HG03469 (cell line): Measurements from ENCODE around the gene ZNF527.
A peak's percentile ranks its signal among the peaks of the same experiment; 100 is the strongest.
"Not testable (repeated sequence)": the region's sequence is repeated elsewhere in the genome, so short reads cannot be mapped to it uniquely, and the experiment has no call there.

ENCODE experiments used
- ATAC-seq: cut with Tn5 transposase; IDR thresholded peaks from one replicate; pipeline ENCODE4 v1.9.1; 2021; ENCODE audit warnings: mild to moderate bottlenecking, moderate library complexity, moderate number of reproducible peaks; ENCODE audit not compliant: unreplicated experiment

Gene ZNF527

DNA sequence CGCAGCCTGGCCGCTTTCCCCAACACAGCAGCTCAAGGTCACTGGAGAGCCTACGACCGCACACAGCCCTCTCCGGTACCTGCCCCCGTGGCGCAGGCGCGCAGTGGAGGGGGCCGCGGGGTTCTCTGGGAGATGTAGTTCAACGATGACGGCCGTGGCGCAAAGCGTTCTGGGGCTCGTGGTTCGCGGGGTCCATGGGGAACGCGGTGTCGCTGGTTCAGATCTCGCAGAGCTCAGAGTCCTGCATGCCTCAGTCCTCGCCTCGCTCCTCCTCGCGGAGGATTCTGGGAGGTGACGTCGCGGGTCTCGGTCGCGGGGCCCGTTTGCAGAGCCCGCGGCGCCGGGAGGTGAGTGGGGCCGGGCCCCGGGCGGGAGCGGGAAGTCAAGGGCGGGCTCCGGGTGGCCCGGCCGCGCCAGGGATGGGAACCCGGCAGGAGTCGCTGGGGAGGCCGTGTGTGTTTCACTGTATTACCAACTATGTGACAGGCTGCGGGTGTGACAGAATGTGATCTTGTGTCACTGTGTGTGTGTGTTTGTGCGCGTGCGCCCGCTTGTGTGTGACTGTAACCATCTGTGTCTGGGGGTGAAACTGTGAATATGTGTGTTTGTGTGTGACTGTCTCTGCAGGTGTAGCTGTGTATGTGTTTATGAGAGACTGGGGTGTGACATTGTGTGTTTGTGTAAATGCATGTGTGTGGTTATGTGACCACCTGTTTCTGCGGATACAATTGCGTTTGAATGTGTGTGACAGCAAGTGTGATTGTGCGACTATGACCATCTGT is at the start of gene ZNF527:
Gene ZNF527, plus strand, starts transcription at position 220 of the 782 bp plus-strand sequence. CDS start 3,100 bp downstream, outside the sequence.
- peak; percentile 77 for ATAC-seq

DNA sequence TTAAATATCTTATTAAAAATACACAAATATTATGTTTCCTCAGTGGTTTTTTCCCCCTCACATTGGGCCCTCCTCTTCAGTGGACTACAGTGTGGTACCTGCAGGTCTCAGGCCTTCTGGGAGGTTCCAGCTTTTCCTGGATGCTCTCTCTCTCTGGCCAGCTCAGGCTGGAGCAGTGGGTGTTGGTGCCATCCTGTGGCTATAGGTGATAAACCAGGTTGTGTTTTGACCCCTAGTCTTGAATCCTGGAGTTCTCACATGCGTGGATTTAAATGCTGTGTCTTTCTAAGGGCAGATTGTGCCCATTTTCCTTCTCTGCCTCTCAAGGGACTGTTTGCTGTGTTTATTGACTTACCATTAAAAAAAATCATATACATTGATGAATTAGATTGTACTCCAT is 41.2 kb upstream of the ZNF527 start:
- no peak for ATAC-seq

DNA sequence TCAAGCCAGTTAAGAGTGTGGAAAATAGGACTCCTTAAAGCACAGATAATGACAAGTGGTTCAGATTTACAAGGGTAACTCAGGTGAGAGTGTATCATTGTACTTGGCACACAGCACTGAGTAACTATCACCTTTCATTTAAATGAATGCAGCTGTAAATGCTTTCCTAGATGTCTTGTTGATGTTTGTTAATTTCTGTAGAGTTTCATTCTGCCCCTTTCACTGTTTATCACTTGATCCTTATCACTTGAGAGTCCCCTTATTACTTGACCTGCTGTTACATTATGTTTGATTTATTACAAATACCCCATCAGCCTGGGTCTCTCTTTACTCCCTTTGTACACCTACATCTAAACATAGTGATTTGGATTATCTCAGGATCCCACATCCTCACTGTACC is 38.1 kb upstream of the ZNF527 start:
- ATAC-seq = no peak

DNA sequence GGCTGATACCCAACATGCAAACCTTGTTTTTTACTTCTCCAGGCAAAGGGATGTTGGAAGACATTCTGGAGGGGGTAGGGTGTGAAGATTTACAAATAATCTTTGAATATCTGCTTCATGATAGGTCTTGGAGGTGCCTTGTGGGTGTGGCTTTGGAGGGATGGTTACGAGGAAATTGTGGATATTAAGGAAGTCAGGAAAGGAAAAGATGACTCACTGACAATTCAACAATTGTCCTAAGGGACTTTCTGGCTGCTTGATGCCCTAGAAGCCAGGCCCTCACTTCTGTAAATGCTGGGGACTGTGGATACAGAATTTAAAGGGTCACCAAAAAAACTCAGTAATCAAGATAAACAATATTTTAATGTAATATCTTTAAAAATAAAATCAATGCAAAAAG is 37.4 kb upstream of the ZNF527 start:
- ATAC-seq = no peak

DNA sequence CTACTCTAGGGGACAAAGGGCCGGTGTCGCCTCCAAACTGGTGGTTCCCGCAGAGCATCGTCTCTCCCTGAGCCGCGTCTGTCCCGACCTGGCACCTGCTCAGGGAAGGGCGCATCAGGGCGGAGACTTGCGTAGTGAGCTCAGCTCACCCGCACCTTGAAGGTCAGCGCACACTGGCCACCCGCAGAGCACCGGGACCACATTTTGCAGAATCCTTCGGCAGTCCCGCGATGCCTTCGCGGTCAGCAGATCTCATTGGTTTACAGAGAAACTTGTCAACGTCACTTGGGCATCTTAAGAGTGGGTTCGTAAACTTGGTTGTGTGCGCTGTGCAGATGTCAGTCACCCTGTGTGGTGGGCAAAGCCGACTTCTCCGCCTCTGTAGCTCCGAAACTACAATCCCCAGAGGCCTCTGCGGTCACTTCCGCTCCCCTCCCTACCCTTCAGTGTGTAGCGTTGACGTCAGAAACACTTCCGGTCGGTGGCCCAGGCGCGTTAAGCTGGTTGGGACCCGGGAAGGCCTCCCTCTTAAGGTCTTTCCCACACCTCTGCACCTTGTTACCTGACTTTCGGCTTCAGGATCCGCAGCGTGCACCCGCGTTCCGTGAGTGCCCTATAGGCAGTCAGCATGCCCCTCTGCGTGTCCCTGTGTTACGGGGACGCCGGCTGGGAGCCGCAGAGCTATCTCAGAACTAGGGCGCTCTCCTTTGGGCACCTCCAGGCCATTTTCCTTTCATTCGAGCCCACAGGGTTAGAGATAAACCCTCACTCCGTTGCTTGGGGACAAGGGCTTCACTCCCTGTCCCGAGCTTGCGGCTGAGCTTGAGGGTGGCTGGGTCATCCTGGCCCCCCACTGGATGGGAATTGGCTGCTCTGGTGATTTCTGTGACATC is 36.5 kb upstream of the ZNF527 start:
- ATAC-seq = no peak

- no peak for ATAC-seq
These were observed 28.1 kb upstream of the ZNF527 start for GRCh38 chr19:37342753-37343152.

DNA sequence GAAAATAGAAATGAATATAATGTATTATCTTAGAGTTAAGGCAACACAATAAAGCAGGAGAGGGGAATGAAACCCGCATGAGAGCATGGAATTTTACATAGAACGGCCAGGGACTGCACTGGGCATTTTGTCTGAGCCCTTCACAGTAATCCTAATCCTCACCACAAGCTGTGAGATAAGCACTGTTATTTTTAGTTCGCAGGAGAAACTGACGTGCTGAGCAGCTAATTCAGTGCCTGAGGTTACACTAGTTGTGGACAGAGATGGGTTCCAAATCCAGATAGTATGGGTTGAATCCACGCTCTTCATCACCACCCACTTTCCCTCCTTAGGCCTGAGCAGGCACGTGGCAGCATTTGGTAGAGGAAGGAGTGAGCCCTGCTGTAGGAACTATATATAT is 24.8 kb upstream of the ZNF527 start:
- ATAC-seq = no peak

DNA sequence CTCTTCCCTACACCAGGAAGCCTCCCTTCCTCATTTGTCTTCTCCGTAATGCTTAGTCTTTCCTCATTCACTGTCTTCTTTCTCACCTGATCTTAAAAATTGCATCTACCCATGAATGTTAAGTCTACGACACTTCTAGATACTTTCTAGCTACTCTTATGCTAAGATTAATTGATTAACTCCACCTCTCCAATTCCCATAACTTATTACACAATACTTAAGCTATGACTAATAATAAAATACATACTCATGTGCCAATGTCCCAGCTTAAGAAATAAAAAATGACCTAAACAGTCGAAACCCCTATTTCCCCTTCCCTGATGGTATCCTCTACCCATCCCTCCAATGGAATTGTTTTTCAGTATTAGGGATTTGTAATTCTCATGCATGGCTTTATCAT is 22.8 kb upstream of the ZNF527 start:
- no peak for ATAC-seq

DNA sequence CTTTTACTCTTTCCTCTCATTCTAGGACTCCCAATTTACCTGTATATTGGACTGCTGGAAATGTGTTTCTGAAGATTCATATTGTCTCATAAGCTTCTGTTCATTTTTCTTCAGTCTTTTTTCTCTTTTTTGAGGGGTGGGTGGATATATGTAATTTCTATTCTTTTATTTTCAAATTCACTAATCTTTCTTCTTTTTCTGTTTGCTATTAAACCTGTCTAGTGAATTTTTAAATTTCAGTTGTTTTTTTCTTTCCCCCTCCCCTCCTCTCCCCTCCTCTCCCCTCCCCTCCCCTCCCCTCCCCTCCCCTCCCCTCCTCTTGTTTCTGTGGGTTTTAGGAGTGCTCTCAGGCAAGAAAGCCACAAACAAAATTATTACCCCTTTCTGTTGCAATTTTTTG is 16.9 kb upstream of the ZNF527 start:
- no peak for ATAC-seq

- no peak for ATAC-seq
These were observed 15.0 kb upstream of the ZNF527 start for GRCh38 chr19:37355901-37356300.

DNA sequence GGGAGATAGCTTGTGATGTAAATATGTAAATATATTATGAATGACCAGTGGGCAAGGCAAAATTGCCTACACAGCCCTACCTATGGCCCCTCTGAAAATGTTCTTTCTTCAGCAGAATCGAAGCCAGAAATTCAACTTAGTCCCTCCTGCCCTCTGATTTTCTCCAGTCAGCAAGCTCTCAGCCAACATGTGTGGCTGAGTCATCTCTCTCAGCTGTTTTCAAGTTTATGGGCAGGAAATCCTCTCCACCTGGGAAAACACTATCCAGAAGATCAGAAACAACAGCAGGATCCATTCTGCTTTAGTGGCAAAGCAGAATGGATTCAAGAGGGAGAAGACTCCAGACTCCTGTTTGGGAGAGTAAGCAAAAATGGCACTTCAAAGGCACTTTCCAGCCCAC is 8.9 kb upstream of the ZNF527 start:
- no peak for ATAC-seq

- no peak for ATAC-seq
These were observed 8.2 kb upstream of the ZNF527 start for GRCh38 chr19:37362733-37363132.

DNA sequence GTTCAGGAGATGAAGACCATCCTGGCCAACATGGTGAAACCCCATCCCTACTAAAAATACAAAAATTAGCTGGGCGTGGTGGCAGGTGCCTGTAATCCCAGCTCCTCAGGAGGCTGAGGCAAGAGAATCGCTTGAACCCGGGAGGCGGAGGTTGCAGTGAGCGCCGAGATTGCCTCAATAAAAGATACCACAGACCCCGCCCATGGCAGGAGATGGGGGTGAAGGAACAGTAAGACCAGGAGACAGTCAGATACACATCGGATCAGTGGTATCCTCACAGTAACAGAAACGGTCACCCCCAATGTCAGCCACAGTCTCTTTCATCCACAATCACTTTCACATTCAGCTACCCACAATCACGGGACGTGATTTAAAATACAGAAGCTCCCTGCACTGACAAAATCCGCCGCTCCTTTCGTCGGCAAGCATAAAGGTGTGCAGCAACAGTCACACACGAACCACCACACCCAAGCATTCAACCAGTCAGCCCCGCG is 466 bp upstream of the ZNF527 start:
- not testable (repeated sequence) for ATAC-seq

- ATAC-seq = no peak
These were observed 18.3 kb downstream of the ZNF527 start for GRCh38 chr19:37389234-37389633.

GRCh38 chr19:37391399-37391798 is 20.5 kb downstream of the ZNF527 start:
- ATAC-seq = not testable (repeated sequence)

- ATAC-seq = no peak
These were observed 30.2 kb downstream of the ZNF527 start for GRCh38 chr19:37401078-37401477.

DNA sequence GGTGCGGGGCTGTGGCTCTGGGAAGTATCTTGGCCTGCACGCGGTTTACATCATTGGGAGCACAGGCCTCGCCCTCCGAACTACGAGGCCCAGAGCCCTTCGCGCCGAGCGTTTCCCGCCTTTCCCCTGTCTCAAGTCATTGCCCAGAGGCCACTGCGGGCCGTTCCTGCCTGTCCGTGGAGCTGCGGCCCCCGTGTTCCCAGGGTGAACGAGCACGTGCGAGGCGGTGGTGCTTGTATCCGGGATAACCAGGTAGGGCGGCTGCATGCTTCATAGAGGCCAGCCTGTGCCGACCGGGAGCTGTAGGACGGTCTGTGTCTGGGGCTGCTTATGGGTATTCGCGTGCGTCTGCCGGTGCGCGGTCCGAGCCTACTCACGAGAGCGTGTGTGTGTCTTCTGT is 32.5 kb downstream of the ZNF527 start:
- no peak for ATAC-seq

- ATAC-seq = not testable (repeated sequence)
These were observed 35.4 kb downstream of the ZNF527 start for GRCh38 chr19:37406140-37406846.

DNA sequence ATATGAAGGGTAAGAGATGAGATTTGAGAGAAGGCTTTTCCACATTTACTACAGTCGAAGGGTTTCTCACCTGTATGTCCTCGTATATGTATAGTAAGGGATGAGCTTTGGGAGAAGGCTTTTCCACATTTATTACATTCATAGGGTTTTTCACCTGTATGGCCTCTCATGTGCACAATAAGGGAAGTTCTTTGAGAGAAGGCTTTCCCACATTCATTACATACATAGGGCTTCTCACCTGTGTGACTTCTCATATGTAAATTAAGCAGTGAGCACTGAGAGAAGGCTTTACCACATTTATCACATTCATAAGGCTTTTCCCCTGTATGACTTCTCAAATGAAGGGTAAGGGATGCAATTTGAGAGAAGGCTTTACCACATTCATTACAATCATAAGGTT is 41.8 kb downstream of the ZNF527 start:
- no peak for ATAC-seq

DNA sequence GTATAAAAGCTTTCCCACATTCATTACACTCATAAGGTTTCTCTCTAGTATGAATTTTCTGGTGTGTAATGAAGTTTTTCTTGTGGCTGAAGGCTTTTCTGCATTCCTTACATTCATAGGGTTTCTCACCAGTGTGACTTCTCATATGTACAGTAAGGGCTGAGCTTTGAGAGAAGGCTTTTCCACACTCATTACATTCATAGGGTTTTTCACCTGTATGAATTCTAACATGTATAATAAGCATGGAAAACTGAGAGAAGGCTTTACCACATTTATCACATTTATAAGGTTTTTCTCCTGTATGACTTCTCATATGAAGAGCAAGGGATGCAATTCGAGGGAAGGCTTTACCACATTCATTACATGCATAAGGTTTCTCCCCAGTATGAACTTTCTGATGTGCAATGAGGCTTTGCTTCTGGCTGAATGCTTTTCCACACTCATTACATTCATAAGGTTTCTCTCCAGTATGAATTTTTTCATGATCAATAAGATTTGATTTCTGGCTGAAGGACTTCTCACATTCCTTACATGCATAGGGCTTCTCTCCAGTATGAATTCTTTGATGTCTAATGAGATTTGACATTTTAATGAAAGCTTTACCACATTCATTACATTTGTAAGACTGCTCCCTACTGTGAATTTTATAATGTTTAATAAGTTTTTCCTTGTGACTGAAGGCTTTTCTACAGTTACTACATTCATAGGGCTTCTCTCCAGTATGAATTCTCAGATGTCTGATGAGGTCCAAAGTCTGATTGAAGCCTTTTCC is 42.6 kb downstream of the ZNF527 start:
- ATAC-seq = no peak
